HG03565 (cell line): ENCODE measurements around the gene PHACTR1.

Source experiments
- ATAC-seq: cut with Tn5 transposase; IDR thresholded peaks from one replicate; pipeline ENCODE4 v1.9.1; 2021; ENCODE audit warnings: mild to moderate bottlenecking, moderate library complexity; ENCODE audit not compliant: unreplicated experiment

PHACTR1 gene

DNA sequence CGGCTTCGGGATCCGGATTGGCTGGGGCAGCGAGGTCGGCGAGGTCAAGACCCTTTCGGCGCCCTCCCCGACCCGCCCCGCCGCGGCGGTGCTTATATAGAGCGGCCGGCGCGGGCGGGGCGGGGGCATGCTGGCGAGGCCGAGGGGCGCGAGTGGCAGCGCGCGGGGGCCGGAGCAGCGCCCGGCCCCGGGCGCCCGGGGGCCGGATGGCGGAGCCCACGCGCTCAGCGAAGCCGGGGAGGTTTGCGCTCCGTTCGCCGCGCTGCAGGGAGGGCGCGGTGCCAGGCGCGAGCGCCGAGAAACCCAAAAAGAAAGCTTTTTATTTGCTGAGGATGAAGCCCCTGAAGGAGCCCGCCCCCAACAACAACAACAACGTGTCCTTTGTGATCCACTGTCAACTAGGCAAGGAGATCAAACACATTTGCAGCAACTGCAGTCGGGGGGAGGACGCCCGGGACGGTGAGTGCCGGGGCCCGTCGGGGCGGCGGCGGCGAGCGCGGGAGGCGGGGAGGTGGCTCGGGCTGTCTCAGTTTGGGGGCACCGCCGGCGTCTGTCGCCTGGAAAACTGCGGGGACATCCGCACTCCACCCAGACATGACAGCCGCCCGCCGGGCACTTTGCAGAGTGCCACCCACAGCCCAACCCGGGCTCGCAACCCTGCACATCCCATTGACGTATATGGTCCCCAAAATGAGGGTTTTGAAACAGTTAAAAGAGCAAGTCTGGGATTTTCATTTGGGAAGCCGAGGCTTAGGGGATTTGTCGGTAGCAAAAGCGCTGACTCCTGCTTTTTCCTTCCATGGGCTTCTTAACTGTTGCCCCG lies 297.3 kb downstream of the PHACTR1 start:
- no peak for ATAC-seq

- ATAC-seq, result no peak
Measured at GRCh38 chr6:13014504-13015378, 298.2 kb downstream of the PHACTR1 start.

GRCh38 chr6:13015379-13015681 lies 298.8 kb downstream of the PHACTR1 start:
- no peak for ATAC-seq

DNA sequence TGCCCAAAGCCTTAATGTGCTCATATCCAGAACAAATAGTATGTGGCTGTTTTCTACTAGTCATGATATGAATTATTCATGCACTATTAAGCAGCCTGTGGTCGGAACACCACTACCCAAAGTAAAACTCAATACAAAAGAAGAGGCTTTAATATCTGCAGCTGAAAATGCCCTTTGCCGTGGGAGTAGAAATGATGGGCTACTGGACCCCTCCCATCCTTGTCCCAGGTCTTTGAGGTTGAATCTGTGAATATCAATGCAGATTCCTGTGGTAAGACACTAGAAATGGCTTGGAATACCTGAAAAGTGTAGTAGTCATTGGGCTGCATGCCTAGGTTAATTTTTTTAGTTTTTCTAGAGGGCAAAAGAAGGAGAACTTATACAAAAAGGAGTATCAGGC lies 308.0 kb downstream of the PHACTR1 start:
- ATAC-seq, result no peak

DNA sequence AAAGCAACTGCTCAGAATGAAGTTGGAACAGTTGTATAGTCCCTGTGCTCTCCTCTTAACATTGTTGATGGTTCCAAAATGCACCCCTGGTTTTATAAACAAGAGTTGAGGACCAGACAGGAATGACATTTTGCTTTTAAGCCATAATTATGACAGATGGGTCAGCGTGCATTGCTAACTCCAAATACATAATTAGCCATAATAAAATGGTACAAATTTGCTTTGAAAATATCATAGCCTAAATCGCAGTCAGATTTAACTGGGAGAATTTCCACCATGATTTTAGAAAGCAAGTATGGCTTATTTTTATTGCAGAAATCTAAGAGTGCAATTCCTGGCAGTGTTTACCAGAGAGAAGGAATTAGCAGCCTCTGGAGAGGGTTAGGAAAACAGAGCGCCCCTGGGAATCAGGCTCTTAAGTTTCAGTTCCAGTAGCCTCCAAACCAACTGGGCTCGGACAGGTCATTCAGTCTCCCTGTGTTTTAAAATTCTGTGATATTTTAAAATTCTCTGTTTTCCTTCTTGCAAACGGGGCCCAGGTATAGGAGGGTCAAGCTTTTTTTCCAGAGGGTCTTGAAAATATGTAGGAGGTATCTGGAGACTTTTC lies 309.4 kb downstream of the PHACTR1 start:
- ATAC-seq, result no peak

DNA sequence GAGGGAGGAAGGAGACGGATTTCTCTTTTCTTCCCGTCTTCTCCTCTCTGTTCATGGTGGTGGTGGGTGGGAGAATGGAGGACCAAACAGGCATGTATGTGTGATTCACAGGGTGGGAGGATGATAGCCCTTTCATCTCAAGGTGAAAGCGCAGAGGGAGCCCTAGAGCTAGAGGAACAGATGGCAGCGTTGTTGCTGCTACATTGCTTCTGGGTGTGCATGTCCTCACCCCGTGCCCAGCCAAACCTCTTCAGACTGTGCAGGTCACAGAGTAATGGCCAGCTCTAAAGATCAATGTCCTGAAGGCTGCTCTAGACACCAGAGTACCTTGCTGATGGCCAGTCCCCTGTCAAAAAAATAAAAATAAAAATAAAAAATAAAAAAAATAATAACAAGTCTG lies 310.0 kb downstream of the PHACTR1 start:
- ATAC-seq, result no peak

- ATAC-seq, result no peak
Measured at GRCh38 chr6:13027207-13027606, 310.6 kb downstream of the PHACTR1 start.

DNA sequence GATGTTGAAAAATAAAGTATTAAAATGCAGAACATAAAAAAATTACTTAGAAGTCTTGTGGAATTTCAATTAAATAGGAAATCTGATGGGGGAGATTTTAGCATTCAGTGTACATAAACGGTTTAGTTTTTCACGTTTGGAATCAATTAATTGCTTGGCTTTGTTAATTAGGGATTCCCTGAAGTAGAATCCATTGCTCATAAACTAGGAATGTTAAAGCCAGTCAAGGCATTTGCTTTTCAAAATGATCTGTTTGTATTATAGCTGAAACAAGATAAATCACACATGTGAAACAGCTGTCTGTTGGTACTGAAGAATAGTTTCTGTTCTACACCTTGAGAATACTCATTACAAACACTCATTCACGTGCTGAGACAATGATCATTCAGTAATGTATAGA lies 313.8 kb downstream of the PHACTR1 start:
- no peak for ATAC-seq

- ATAC-seq, result no peak
Measured at GRCh38 chr6:13032566-13032965, 316.0 kb downstream of the PHACTR1 start.

DNA sequence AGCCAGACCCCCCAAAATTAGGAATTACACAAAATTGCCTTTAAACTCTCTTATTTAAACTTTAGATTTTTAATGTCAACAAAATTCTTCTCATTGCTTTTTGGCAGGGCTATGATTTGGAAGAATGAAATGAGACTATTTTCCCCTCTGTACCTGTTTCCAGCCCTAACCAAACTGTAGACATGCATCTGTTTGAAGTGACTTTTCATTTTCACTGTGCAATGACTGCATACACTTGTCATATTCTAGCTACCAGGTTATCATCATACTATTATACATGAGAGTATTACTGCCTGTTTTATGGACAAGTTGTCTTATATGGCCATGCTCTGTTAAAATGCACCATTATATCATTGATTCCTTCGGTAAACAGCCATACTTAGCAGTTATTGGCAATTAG lies 316.6 kb downstream of the PHACTR1 start:
- ATAC-seq, result no peak

- no peak for ATAC-seq
Measured at GRCh38 chr6:13034316-13034715, 317.7 kb downstream of the PHACTR1 start.

GRCh38 chr6:13035606-13036005 lies 319.0 kb downstream of the PHACTR1 start:
- no peak for ATAC-seq

DNA sequence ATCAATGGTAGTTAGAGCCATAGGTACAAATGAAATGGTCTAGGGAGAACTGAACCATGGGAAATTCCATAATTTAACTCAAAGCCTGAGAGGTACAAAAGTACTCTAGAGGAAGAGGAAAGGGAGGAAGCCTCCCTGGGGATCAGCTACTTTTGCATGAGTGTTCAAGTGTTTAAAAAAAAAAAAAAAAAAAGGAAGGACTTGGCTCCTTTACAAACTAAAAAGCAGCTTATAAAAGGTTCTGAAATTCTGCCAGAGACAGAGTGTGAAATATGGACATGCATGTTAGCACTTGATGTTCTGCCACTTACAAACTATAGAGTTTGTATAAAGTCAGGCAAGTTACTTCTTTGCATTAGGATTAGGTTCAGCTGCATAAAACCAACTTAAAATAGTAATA lies 321.7 kb downstream of the PHACTR1 start:
- no peak for ATAC-seq

GRCh38 chr6:13038741-13039190 lies 322.2 kb downstream of the PHACTR1 start:
- ATAC-seq, result no peak

GRCh38 chr6:13044390-13044789 lies 327.8 kb downstream of the PHACTR1 start:
- ATAC-seq, result no peak

DNA sequence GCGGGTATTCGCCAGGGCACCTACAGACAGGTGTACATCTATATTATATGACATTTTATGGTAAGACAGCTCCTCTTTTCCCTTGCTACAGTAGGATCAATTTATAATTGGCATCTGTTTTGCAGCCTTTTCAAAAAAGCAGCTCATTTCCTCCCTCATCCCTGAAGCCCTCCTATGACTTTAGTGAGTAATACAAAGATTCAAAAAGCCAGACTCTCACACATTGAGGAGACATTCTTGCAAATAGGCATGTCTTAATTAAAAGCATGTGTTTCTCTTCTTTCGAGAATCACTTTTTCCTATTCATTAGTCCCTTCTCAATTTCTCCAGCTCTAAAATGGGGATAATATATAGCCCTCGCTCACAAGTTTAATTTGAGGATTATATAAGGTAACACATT lies 328.3 kb downstream of the PHACTR1 start:
- no peak for ATAC-seq

DNA sequence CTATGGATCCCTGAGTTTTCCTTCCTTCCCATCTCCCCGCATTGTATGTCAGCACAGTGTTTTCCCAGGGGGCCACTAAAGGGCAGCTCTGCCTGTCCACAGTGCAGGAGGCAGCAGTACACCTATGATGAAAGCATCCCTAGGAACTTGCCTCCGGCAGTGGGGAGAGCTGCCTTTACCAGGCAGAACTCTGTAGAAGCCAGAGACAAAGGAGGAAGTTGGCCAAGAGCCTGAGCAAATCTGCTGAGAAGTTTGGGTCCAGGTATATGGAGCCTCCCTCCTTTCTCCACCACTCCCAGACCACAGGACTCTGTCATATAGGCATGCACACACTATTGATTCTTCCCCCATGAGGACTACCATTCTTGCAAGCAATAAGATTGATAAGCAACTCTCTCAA lies 329.1 kb downstream of the PHACTR1 start:
- no peak for ATAC-seq

DNA sequence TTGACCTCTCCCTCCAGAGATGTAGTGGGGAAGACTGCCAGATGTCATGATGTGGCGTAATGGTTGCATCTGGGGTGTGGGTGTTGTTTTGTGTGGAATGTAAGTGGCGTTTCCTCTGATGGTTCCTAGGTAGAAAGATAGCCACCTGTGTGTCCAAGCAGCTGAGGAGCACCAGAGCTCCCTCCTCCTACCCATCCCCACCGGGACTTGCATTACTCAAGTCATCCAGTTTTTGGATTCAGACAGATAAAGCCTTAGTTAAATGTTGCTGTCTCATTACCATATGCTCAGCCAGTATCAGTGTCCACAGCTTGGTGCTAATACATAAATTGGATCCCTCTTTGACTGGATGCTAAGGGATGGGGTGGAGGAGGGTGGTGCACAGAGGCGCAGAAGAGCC lies 329.5 kb downstream of the PHACTR1 start:
- no peak for ATAC-seq

GRCh38 chr6:13048113-13048512 lies 331.5 kb downstream of the PHACTR1 start:
- no peak for ATAC-seq

DNA sequence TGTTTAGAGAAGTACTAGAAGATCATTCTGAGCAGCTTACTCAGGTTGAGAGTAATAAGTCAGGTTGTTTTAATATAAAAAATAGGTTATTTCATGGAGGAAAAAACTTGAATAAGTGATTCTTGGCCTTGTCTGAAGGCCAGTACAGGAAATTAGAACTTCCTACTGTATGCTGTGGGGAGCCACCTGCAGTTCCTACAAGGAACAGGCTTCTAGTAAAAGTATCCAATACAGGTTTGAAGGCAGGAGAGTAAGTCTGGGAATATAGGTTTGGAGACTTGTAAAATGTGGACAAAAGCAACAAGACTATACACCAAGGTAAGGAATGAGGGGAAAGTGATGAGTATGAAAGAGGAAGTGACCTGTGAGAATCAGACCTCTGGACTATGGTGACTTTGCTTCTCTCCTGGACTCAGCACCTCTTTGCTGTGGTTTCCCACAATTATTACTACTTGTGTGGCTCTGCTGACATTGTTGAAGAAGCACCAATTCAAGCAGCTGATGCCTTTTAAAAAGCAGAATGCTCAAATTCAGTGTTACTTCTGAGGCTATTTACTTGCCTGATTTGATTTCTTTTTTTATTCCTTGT lies 333.2 kb downstream of the PHACTR1 start:
- ATAC-seq, result no peak

DNA sequence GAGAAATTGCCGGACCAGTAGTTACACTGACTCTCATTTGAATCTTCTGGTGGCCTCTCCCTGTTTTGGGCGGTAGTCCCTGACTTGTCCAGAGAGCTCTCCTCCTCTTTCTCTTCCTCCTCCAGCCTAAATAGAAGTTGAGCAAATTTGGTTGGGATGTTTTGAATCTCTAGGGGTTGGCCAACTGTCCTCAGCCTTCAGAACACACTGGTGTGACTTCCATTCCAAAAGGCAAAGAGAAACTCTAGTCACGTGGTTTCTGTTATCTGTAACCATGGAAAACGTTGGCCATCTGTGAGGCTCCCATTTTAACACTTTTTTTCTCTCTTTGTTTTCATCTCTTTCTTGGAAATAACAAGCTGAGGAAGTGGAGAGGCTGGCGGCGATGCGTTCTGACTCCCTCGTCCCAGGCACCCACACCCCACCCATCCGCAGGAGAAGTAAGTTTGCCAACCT lies 336.5 kb downstream of the PHACTR1 start:
- ATAC-seq, result no peak
